ENCODE data around the gene NACC2.

Gene NACC2

GRCh38 chr9:136025481-136025880 lies 69.6 kb downstream of the NACC2 start:
- DNase-seq (ENCODE audit: low read depth in 3 of 3, low spot score in 1 of 3), result no peak

- no peak for DNase-seq (ENCODE audit: low read depth in 3 of 3, low spot score in 1 of 3)
Measured at GRCh38 chr9:136024696-136025316, 70.3 kb downstream of the NACC2 start.

GRCh38 chr9:136024286-136024685 lies 70.8 kb downstream of the NACC2 start:
- no peak for DNase-seq (ENCODE audit: low read depth in 3 of 3, low spot score in 1 of 3)

- DNase-seq (ENCODE audit: low read depth in 3 of 3, low spot score in 1 of 3), result no peak
Measured at GRCh38 chr9:136023410-136024225, 71.5 kb downstream of the NACC2 start.

- DNase-seq (ENCODE audit: low read depth in 3 of 3, low spot score in 1 of 3), result no peak
Measured at GRCh38 chr9:136022731-136023409, 72.2 kb downstream of the NACC2 start.

- no peak for DNase-seq (ENCODE audit: low read depth in 3 of 3, low spot score in 1 of 3)
Measured at GRCh38 chr9:136021872-136022681, 73.0 kb downstream of the NACC2 start.

GRCh38 chr9:136021171-136021871 lies 73.8 kb downstream of the NACC2 start:
- no peak for DNase-seq (ENCODE audit: low read depth in 3 of 3, low spot score in 1 of 3)

GRCh38 chr9:136020671-136021070 lies 74.4 kb downstream of the NACC2 start:
- no peak for DNase-seq (ENCODE audit: low read depth in 3 of 3, low spot score in 1 of 3)

- DNase-seq (ENCODE audit: low read depth in 3 of 3, low spot score in 1 of 3), result no peak
Measured at GRCh38 chr9:136020206-136020605, 74.9 kb downstream of the NACC2 start.

GRCh38 chr9:136019681-136020060 lies 75.4 kb downstream of the NACC2 start:
- DNase-seq (ENCODE audit: low read depth in 3 of 3, low spot score in 1 of 3), result no peak

GRCh38 chr9:136019041-136019680 lies 75.9 kb downstream of the NACC2 start:
- no peak for DNase-seq (ENCODE audit: low read depth in 3 of 3, low spot score in 1 of 3)

GRCh38 chr9:136018257-136019031 lies 76.6 kb downstream of the NACC2 start:
- no peak for DNase-seq (ENCODE audit: low read depth in 3 of 3, low spot score in 1 of 3)

GRCh38 chr9:136017289-136018190 lies 77.5 kb downstream of the NACC2 start:
- no peak for DNase-seq (ENCODE audit: low read depth in 3 of 3, low spot score in 1 of 3)

GRCh38 chr9:136016572-136017288 lies 78.4 kb downstream of the NACC2 start:
- no peak for DNase-seq (ENCODE audit: low read depth in 3 of 3, low spot score in 1 of 3)

GRCh38 chr9:136015656-136016571 lies 79.2 kb downstream of the NACC2 start:
- DNase-seq (ENCODE audit: low read depth in 3 of 3, low spot score in 1 of 3), result no peak

GRCh38 chr9:136014924-136015633 lies 80.0 kb downstream of the NACC2 start:
- DNase-seq (ENCODE audit: low read depth in 3 of 3, low spot score in 1 of 3), result no peak

Measured in stimulated activated CD4-positive, alpha-beta T cell treated with anti-CD3 and anti-CD28 coated beads, TNF-alpha, amount 100 ng/mL, for 1 hour (primary cell).